GM12878 (cell line): ENCODE data around the gene EHBP1. TPM values are rescaled to one million over a fixed set of nuclear protein-coding genes. Genes with fewer than 3 reads are reported as not detected.
A peak's percentile ranks its signal among the peaks of the same experiment; 100 is the strongest.

Source experiments
- ATAC-seq: fragments of 200-7000 bp; cut with Tn5 transposase; 3 replicates; pipeline ENCODE4 v1.9.1; 2020; ENCODE audit warnings: mild to moderate bottlenecking, moderate library complexity
- BruUV-seq: library from RNA; stranded (reverse); fragments of 400-500 nt; replicated peaks from 2 replicates; lab custom pipeline; 2021; lab: Mats Ljungman, UMichigan
- CTCF ChIA-PET: fragments of 300-600 bp; sonication (Branson Sonifier 250); formaldehyde crosslinking; extraction: SDS; loops from one replicate; lab custom pipeline; 2021; ENCODE audit warnings: inconsistent platforms; lab: Yijun Ruan, JAX
- POLR2A ChIA-PET: fragments of 350-600 bp; formaldehyde crosslinking; extraction: SDS; loops from one replicate; lab custom pipeline; 2021; ENCODE audit warnings: inconsistent platforms; lab: Charles Lee
- RAD21 ChIA-PET: fragments of 300-600 bp; sonication (Branson Sonifier 250); formaldehyde crosslinking; loops from one replicate; lab custom pipeline; 2023; ENCODE audit warnings: antibody characterized with exemption; ENCODE audit not compliant: unreplicated experiment; lab: Charles Lee
- SMC1A ChIA-PET: fragments of 300-600 bp; sonication (Branson Sonifier 250); formaldehyde crosslinking; loops from one replicate; lab custom pipeline; 2023; ENCODE audit not compliant: unreplicated experiment, uncharacterized antibody; lab: Charles Lee
- DNase-seq: peaks from one replicate; pipeline ENCODE4 v3.0.0-alpha.2; 2011; ENCODE audit warnings: low read depth, low spot score
- FAIRE-seq: peaks from 3 replicates; lab custom pipeline; 2011; peaks lifted over from hg19 to GRCh38; lab: Jason Lieb, UNC
- H2AFZ ChIP-seq: 2 replicates; pipeline ENCODE4 v1.6.0; 2011; ENCODE audit warnings: low read depth, low read length, control low read depth; ENCODE audit not compliant: control insufficient read depth
- H3K27ac ChIP-seq: 2 replicates; pipeline ENCODE4 v1.5.1; 2011; ENCODE audit warnings: control low read depth; ENCODE audit not compliant: control insufficient read depth, insufficient read depth
- H3K27me3 ChIP-seq, 2 experiments: replicated peaks in 1 of 2; 2 replicates each; pipeline versions ENCODE4 v1.6.0 to v1.6.1; 2011; ENCODE audit warnings: low read length in 1 of 2; ENCODE audit not compliant: control insufficient read depth in 2 of 2, insufficient read depth in 2 of 2
- H3K36me3 ChIP-seq, 2 experiments: 2 replicates each; pipeline ENCODE4 v1.5.1; 2011; ENCODE audit warnings: low read length in 1 of 2; ENCODE audit not compliant: control insufficient read depth in 2 of 2, insufficient read depth in 2 of 2
- H3K4me1 ChIP-seq: 2 replicates; pipeline ENCODE4 v1.6.1; 2011; ENCODE audit warnings: mild to moderate bottlenecking, low read length, moderate library complexity, mixed read lengths; ENCODE audit not compliant: control insufficient read depth, insufficient read depth
- H3K4me2 ChIP-seq: 2 replicates; pipeline ENCODE4 v1.6.0; 2011; ENCODE audit warnings: control low read depth; ENCODE audit not compliant: control insufficient read depth, insufficient read depth
- H3K4me3 ChIP-seq: fragments of 200-600 bp; sonication (generic); 2 replicates; pipeline ENCODE4 v1.5.1; 2016
- H3K79me2 ChIP-seq: 2 replicates; pipeline ENCODE4 v1.6.0; 2011; ENCODE audit warnings: low read length; ENCODE audit not compliant: control insufficient read depth, insufficient read depth
- H3K9ac ChIP-seq: 2 replicates; pipeline ENCODE4 v1.8.0; 2011; ENCODE audit warnings: low read length, control low read depth, mixed read lengths; ENCODE audit not compliant: control insufficient read depth, insufficient read depth
- H3K9me3 ChIP-seq: replicated peaks from 3 replicates; pipeline ENCODE4 v1.5.1; 2011; ENCODE audit warnings: mild to moderate bottlenecking, low read length; ENCODE audit not compliant: control insufficient read depth, insufficient read depth
- H4K20me1 ChIP-seq: 2 replicates; pipeline ENCODE4 v1.6.0; 2011; ENCODE audit not compliant: control insufficient read depth, insufficient read depth
- CHD1 ChIP-seq: IDR thresholded peaks from 2 replicates; pipeline ENCODE4 v1.6.1; 2012; ENCODE audit warnings: low read depth, low read length, improper control_type of control experiment
- HDAC2 ChIP-seq: fragments of 200-600 bp; sonication (generic); IDR thresholded peaks from 2 replicates; pipeline ENCODE4 v1.6.1; 2017
- MEF2A ChIP-seq: IDR thresholded peaks from 2 replicates; pipeline ENCODE4 v1.6.1; 2011; ENCODE audit warnings: low read depth, mild to moderate bottlenecking, low read length, moderate library complexity; ENCODE audit not compliant: insufficient read depth
- SPI1 ChIP-seq: IDR thresholded peaks from 2 replicates; pipeline ENCODE4 v1.6.1; 2011; ENCODE audit warnings: low read depth, mild to moderate bottlenecking, low read length, moderate library complexity, borderline replicate concordance; ENCODE audit not compliant: insufficient read depth
- TCF3 ChIP-seq: IDR thresholded peaks from 2 replicates; pipeline ENCODE4 v1.6.1; 2012; ENCODE audit warnings: low read depth, mild to moderate bottlenecking, low read length, borderline replicate concordance; ENCODE audit not compliant: insufficient read depth
- WGBS: methylation state at CpG from one replicate; pipeline ENCODE4 v1.1.6; 2016; ENCODE audit warnings: low lambda C conversion rate; ENCODE audit not compliant: insufficient replicate concordance, insufficient coverage; ENCODE audit errors: missing lambda C conversion rate; 5-methylcytosine and 5-hydroxymethylcytosine counted together
- in situ Hi-C: fragments of 300-500 bp; cut with MboI; formaldehyde crosslinking; loops from 9 replicates; pipeline ENCODE4 v1.14.3; 2018; ENCODE audit warnings: mixed read lengths
- intact Hi-C: fragments of 100-400 bp; cut with micrococcal nuclease; formaldehyde crosslinking; loops from one replicate; pipeline ENCODE4 v1.14.2; 2022; ENCODE audit not compliant: unreplicated experiment
- polyA plus RNA-seq, 11 experiments: library from polyadenylated mRNA; depleted of rRNA in 4 of 11; unstranded in 6 of 11; stranded (reverse) in 5 of 11; fragments of >200 nt; fragmentation: Nextera tagmentation in 4 of 11; fragmentation: Illumina TruSeq in 1 of 11; extraction: Ambion mirVana in 4 of 11; extraction: Trizol in 1 of 11; gene quantifications; 1 replicate in 1 of 11; 2 replicates in 10 of 11; pipeline versions ENCODE4 v1.2.1 to v1.2.3, GENCODE V29; 2011 to 2016; ENCODE audit warnings: inconsistent platforms in 2 of 11, missing spikeins in 2 of 11, low read depth in 1 of 11
- total RNA-seq, 4 experiments: library from RNA; depleted of rRNA in 3 of 4; stranded (reverse); fragments of >200 nt in 3 of 4; fragmentation: Illumina TruSeq in 1 of 4; extraction: Trizol in 1 of 4; gene quantifications; 2 replicates each; pipeline versions ENCODE4 v1.2.1 to v1.2.3, GENCODE V29; 2013 to 2021
- TF ChIP-seq, protein P1 (sequence below): fragments of 450-650 bp; IDR thresholded peaks from 2 replicates; pipeline ENCODE4 v1.6.1; 2017; ENCODE audit warnings: mild to moderate bottlenecking, moderate library complexity
- TF ChIP-seq, protein P2 (sequence below): fragments of 450-650 bp; IDR thresholded peaks from 2 replicates; pipeline ENCODE4 v1.6.1; 2017; ENCODE audit warnings: mild to moderate bottlenecking, moderate library complexity

The EHBP1 gene
- total and polyA plus RNA-seq, 10 of the 15 experiments (the other 5 are each of a cell fraction or from before 2014, with no cell fraction given) = 5.7 to 26.1 (median 13.6) TPM

DNA sequence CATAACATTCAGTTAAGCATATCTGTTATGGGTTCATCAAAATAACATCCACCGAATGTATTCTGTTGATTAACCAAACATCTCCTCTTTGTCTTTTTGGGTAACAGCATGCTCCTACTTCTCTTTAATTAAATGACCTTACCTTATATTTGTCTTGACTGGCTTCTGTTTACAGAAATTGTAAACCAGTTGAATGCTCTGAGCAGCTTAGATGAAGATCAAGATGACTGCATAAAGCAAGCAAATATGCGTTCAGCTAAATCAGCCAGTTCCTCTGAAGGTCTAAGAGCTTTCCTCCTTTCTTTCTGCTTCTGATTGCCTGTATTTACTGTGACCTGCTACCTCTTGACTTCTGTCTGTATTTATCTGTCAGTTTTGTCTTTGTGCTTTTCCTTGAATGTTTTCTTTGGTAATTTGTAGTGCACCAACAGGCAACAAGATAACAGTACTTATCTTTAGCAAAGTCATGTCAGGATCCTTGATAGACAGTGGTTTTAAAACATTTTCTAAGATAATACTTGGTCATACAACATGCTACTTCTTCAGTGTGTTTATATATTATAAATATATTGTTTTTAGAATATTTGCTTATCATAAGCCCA lies 152.8 kb downstream of the EHBP1 start:
- no TSS peak for BruUV-seq
- H3K9me3 ChIP-seq = no peaks in the 10 kb centered on the region
- RAD21 ChIA-PET = no interaction called here
- H3K36me3 ChIP-seq = no peaks in the 10 kb centered on the region; a peak in 1 of 4 replicates
- POLR2A ChIA-PET = no interaction called here
- SMC1A ChIA-PET = interaction anchor here (1.0 kb wide), 1 partner anchor 11 kb away, joined by 3 read pairs; no protein-coding TSS in a partner anchor
- ATAC-seq = no peak
- intact Hi-C loops (no loop called here), in situ Hi-C loops (no loop called here)
- 96% methylated on average over 2 of the region's 2 CpGs for WGBS
- H3K27ac ChIP-seq = no peak overlapping the region
- no peak overlapping the region for H2AFZ ChIP-seq
- H4K20me1 ChIP-seq = no peaks in the 10 kb centered on the region
- no peaks in the 10 kb centered on the region for H3K27me3 ChIP-seq
- H3K4me1 ChIP-seq = no peaks in the 10 kb centered on the region
- CTCF ChIA-PET = no interaction called here
- no peak for DNase-seq
- no peaks in the 10 kb centered on the region for H3K79me2 ChIP-seq
- TF ChIP-seq MEF2A (no peak), CHD1 (no peak), HDAC2 (no peak), TCF3 (no peak), SPI1 (no peak)
- TF ChIP-seq, protein P1, sequence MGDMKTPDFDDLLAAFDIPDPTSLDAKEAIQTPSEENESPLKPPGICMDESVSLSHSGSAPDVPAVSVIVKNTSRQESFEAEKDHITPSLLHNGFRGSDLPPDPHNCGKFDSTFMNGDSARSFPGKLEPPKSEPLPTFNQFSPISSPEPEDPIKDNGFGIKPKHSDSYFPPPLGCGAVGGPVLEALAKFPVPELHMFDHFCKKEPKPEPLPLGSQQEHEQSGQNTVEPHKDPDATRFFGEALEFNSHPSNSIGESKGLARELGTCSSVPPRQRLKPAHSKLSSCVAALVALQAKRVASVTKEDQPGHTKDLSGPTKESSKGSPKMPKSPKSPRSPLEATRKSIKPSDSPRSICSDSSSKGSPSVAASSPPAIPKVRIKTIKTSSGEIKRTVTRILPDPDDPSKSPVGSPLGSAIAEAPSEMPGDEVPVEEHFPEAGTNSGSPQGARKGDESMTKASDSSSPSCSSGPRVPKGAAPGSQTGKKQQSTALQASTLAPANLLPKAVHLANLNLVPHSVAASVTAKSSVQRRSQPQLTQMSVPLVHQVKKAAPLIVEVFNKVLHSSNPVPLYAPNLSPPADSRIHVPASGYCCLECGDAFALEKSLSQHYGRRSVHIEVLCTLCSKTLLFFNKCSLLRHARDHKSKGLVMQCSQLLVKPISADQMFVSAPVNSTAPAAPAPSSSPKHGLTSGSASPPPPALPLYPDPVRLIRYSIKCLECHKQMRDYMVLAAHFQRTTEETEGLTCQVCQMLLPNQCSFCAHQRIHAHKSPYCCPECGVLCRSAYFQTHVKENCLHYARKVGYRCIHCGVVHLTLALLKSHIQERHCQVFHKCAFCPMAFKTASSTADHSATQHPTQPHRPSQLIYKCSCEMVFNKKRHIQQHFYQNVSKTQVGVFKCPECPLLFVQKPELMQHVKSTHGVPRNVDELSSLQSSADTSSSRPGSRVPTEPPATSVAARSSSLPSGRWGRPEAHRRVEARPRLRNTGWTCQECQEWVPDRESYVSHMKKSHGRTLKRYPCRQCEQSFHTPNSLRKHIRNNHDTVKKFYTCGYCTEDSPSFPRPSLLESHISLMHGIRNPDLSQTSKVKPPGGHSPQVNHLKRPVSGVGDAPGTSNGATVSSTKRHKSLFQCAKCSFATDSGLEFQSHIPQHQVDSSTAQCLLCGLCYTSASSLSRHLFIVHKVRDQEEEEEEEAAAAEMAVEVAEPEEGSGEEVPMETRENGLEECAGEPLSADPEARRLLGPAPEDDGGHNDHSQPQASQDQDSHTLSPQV = no peak
- TF ChIP-seq, protein P2, sequence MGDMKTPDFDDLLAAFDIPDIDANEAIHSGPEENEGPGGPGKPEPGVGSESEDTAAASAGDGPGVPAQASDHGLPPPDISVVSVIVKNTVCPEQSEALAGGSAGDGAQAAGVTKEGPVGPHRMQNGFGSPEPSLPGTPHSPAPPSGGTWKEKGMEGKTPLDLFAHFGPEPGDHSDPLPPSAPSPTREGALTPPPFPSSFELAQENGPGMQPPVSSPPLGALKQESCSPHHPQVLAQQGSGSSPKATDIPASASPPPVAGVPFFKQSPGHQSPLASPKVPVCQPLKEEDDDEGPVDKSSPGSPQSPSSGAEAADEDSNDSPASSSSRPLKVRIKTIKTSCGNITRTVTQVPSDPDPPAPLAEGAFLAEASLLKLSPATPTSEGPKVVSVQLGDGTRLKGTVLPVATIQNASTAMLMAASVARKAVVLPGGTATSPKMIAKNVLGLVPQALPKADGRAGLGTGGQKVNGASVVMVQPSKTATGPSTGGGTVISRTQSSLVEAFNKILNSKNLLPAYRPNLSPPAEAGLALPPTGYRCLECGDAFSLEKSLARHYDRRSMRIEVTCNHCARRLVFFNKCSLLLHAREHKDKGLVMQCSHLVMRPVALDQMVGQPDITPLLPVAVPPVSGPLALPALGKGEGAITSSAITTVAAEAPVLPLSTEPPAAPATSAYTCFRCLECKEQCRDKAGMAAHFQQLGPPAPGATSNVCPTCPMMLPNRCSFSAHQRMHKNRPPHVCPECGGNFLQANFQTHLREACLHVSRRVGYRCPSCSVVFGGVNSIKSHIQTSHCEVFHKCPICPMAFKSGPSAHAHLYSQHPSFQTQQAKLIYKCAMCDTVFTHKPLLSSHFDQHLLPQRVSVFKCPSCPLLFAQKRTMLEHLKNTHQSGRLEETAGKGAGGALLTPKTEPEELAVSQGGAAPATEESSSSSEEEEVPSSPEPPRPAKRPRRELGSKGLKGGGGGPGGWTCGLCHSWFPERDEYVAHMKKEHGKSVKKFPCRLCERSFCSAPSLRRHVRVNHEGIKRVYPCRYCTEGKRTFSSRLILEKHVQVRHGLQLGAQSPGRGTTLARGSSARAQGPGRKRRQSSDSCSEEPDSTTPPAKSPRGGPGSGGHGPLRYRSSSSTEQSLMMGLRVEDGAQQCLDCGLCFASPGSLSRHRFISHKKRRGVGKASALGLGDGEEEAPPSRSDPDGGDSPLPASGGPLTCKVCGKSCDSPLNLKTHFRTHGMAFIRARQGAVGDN = no peak
- peak; percentile 23 for FAIRE-seq
- H3K9ac ChIP-seq = no peak overlapping the region
- no peak overlapping the region for H3K4me3 ChIP-seq
- no peak overlapping the region for H3K4me2 ChIP-seq
